ENCODE results near the gene PSMC2.

DNA sequence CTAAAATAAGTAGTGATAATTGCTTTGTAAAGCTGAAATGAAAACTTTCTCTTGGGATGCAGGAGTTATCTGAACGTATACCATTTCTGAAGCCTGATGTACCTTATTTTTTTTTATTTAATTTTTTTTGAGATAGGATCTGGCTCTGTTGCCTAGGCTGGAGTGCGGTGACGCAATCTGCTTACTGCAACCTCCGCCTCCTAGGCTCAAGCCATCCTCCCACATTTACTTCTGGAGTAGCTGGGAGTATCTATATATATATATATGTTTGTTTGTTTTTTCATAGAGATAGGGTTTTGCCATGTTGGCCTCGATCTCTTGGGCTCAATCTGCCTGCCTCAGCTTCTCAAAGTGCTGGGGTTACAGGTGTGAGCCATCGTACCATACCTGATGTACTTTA is 47.8 kb upstream of the PSMC2 start:
- TF ChIP-seq CTCF (conservative IDR thresholded peaks at IDR 0.05) = no peak
- TF ChIP-seq ZFX (IDR thresholded peaks at IDR 0.05) = no peak
